Astrocyte of the cerebellum (primary cell): ENCODE data around the gene KBTBD13.
"Not testable (repeated sequence)": the region's sequence is repeated elsewhere in the genome, so short reads cannot be mapped to it uniquely, and the experiment has no call there.

ENCODE experiments used
- DNase-seq: peaks from one replicate; pipeline ENCODE4 v3.0.0-alpha.2; 2011; ENCODE audit warnings: low read depth
- H3K4me3 ChIP-seq: 2 replicates; pipeline ENCODE4 v1.5.1; 2011; ENCODE audit warnings: mild to moderate bottlenecking, low read depth, low read length, moderate library complexity
- in situ Hi-C: cut with HindIII; loops from 2 replicates; pipeline ENCODE4 v1.10.0; 2017; ENCODE audit warnings: low sequenced_read_pairs
- TF ChIP-seq, protein P1 (sequence below): IDR thresholded peaks from 2 replicates; pipeline ENCODE4 v1.5.1; 2012; ENCODE audit warnings: low read length, low read depth, moderate library complexity, mild to moderate bottlenecking; ENCODE audit errors: missing control alignments

Gene KBTBD13

DNA sequence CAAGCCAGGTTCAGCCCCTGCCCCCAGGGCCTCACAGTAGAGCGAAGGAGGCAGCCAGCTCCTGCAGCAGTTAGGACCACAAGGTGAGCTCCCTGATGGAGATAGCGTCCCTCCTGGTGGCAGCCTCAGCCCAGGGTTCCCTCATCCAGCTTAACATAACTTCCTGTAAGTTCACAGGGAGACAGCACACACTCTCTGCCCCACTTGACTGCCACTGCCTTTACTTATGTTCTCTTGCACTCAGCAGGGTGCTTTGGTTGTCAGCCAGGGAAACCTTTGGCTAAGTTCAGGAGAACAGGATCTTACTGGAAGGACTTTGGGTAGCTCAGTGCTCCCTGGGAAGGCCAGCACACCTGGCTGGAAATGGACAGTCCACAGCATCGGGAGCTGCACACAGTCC is 10.9 kb downstream of the KBTBD13 start:
- DNase-seq = no peak
- H3K4me3 ChIP-seq = no peak overlapping the region
- in situ Hi-C loops = no loop called here
- TF ChIP-seq, protein P1, sequence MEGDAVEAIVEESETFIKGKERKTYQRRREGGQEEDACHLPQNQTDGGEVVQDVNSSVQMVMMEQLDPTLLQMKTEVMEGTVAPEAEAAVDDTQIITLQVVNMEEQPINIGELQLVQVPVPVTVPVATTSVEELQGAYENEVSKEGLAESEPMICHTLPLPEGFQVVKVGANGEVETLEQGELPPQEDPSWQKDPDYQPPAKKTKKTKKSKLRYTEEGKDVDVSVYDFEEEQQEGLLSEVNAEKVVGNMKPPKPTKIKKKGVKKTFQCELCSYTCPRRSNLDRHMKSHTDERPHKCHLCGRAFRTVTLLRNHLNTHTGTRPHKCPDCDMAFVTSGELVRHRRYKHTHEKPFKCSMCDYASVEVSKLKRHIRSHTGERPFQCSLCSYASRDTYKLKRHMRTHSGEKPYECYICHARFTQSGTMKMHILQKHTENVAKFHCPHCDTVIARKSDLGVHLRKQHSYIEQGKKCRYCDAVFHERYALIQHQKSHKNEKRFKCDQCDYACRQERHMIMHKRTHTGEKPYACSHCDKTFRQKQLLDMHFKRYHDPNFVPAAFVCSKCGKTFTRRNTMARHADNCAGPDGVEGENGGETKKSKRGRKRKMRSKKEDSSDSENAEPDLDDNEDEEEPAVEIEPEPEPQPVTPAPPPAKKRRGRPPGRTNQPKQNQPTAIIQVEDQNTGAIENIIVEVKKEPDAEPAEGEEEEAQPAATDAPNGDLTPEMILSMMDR = no peak

DNA sequence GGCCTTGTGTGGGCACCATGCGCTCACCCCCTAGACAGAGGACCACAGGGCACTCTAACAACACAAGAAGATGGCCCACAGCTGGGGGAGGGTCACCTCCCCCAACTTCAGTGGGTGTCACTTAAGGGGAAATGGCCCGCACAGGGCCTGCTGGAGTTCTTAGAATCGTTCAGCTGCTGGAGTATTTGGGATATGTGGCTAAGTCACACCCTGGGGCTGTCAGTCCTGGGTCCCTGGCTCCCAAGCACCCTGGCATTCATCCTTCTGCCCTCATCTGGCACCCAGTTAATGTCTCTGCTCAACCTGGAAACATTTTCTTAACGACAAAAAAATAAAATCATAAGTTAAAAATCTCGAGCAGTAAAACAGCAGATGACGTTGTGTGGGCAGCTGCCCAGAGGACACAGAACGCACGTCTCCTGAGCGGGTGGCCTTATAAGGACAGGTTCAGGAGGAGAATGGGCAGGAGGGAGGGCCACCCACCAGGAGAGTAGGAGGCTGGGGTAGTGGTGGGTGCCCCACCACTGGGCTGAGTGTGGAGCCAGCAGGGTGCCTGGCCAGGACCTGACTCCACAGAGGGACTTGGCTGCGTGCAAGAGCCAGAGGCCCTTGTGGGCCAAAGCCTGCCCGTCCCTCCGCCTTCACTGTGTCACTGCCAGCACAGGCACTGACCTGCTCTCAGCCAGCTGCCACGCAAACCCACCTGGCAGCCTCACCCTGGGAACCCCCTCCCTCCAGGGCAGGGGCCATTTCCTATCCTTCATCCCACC is 11.5 kb downstream of the KBTBD13 start:
- in situ Hi-C loops = no loop called here
- no peak for DNase-seq
- TF ChIP-seq, protein P1 = no peak
- H3K4me3 ChIP-seq = no peak overlapping the region

DNA sequence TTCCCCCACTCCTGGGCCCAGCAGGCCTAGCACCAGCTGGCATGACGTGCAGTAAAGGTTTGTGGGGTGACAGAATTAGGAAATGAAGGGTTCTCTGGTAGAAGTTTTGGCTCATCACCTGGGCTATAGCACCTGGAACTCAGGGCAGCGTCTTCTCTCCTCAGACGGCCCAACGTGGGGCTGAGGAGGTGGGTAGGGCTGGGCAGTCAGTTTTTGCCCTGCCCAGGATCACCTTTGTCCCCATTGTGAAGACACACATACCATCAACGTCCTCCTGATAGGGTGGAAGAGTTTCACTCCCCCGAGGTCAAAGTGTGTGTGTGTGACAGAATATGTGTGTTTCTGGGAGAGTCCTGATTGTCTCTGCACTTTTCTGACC is 12.1 kb downstream of the KBTBD13 start:
- TF ChIP-seq, protein P1 = no peak
- no peak overlapping the region for H3K4me3 ChIP-seq
- DNase-seq = no peak
- in situ Hi-C loops = no loop called here

DNA sequence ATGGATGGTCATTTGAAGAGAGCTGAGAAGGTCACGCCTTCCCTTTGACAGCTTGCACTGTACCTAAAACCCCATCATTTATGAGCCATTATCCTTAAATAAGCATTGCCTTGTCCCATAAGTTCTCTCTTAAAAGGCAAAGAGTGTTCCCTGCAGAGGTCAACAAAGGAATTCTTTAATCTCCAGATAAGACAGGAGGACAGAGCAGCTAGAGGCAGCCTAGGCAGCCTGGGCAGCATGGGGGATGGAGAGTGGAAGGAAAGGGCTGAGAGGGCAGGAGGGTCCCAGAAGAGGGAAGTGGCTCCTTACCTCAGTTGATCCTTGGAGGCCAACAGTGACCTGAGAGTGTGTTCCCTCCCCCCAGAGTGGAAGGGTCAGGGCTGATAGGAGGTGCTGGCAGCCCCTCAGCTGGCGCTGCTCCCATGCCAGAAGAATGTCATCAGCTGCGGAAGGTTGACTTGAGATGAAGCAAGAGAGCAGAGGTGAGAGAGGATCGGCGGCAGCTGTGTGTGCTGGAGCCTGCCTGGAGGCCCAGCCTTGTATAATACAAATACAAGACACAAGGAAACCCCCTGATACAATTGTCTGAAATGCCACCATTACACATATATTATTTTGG is 12.8 kb downstream of the KBTBD13 start:
- in situ Hi-C loops = no loop called here
- H3K4me3 ChIP-seq = no peak overlapping the region
- no peak for DNase-seq
- TF ChIP-seq, protein P1 = no peak

DNA sequence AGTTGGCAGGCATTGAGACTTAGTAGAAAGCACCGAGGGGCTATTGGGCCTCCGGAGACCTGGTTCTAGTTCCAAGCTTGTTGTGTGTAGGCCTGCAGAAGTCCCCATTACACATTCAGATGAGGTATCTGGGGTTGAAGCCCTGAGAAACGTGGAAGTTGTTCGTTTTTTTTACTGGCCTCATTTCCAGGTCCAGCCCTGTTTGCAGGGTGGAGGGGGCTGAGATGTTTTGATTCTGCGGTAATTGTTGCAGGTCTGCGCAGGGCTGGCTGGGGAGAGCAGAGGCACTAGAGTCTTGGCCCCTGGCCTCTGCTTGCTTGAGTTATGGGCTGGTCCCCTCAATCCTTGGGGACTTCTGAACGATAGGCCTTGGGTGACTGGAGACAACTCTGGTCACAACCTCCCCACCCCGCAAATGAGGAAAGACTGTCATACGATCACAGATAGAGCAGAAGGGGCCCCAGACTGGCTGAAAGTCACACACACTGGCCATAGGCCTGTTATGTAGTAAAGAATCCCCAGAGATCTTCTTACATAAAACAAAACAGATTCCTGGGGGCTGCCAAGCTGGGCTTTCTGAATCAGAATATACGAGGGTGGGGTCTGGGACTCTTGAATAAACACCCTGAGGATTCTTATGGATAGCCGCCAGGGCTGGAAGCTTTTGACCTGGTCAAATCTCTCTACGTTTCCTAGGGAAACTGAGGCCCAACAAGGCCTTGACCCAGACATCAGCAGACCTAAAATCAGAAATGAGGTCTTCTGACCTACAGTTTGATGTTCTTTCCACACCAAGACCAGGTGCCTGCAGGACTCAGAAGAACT is 15.6 kb downstream of the KBTBD13 start:
- H3K4me3 ChIP-seq = no peak overlapping the region
- no peak for DNase-seq
- in situ Hi-C loops = no loop called here
- TF ChIP-seq, protein P1 = no peak

DNA sequence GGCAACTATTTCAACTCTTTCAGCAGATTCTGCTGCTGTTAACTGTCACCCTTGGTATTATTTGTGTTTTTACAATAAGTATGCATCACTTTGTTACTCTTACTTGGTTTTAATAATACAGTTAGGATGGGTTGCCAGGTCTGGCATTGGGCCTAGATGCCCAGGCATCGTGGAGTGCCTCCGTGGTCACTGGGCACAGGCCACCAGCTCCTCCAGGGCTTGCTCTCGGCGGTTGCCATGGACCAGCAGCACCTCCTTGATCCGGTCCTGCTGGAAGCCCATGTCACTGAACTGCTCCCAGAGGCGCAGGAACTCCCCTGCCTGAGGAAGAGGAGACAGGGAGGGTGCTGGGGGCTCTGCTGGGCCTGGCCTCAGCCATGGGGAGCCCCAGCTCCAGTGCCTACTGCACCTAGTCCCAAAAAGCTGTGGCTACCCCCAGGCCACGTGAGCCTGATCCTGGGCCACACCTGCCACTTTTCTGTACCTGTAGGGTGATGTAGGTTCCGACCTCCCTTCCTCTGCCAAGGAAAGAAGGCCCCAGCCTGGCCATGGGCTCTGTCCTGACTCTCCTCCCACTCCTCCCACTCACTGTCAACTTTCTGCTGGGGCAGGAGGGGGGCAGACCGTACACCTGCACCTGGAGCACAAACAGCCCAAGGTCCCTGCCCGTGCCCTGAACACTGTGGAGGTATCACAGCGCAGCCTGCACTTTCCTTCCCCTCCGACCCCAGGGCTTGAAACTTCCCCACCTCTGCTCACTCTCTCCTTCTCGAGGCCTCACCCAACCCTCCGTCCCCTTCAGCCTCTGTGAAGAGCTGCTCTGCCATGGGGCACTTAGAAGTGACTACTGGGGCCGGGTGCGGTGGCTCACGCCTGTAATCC is 16.6 kb downstream of the KBTBD13 start:
- in situ Hi-C loops = no loop called here
- DNase-seq = no peak
- no peak overlapping the region for H3K4me3 ChIP-seq
- TF ChIP-seq, protein P1 = no peak

DNA sequence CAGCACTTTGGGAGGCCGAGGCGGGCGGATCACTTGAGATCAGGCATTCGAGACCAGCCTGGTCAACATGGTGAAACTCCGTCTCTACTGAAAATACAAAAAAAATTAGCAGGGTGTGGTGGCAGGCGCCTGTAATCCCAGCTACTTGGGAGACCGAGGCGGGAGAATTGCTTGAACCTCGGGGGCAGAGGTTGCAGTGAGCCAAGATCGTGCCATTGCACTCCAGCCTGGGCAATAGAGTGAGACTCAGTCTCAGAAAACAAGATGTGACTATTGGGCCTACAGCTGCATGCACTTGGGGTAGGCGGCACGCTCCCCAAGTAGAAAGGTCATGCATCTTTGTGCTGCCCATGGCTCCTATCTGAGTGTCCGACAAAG is 17.2 kb downstream of the KBTBD13 start:
- DNase-seq, H3K4me3 ChIP-seq, in situ Hi-C loops: not testable (repeated sequence)
